Neural cell (in vitro differentiated cells): ENCODE data around the gene RAD51B. TPM values are rescaled to one million over a fixed set of nuclear protein-coding genes. Genes with fewer than 3 reads are reported as not detected.

Source experiments
- H2AFZ ChIP-seq: fragments of 200-600, 300-800 bp; sonication (generic), shearing (Covaris generic); 2 replicates; pipeline ENCODE4 v1.6.0; 2014; ENCODE audit warnings: low read depth, mild to moderate bottlenecking, antibody characterized with exemption, low read length, moderate library complexity
- H3F3A ChIP-seq: fragments of 200-600 bp; shearing (Covaris generic); 2 replicates; pipeline ENCODE4 v1.6.1; 2016; ENCODE audit warnings: mild to moderate bottlenecking, moderate library complexity, mixed read lengths, antibody characterized with exemption, low read length; ENCODE audit not compliant: insufficient read depth, poor library complexity, severe bottlenecking
- H3K27ac ChIP-seq: fragments of 200-600, 300-800 bp; sonication (generic), shearing (Covaris generic); 2 replicates; pipeline ENCODE4 v1.5.1; 2014; ENCODE audit warnings: mild to moderate bottlenecking, low read length, moderate library complexity
- H3K27me3 ChIP-seq: fragments of 300-800, 200-600 bp; sonication (generic), shearing (Covaris generic); 2 replicates; pipeline ENCODE4 v1.6.0; 2014; ENCODE audit warnings: mild to moderate bottlenecking, low read depth, low read length, moderate library complexity; ENCODE audit not compliant: insufficient read depth
- H3K36me3 ChIP-seq: fragments of 300-800, 200-600 bp; sonication (generic), shearing (Covaris generic); 2 replicates; pipeline ENCODE4 v1.5.1; 2014; ENCODE audit warnings: mild to moderate bottlenecking, antibody characterized with exemption, low read length, moderate library complexity; ENCODE audit not compliant: insufficient read depth
- H3K4me2 ChIP-seq: fragments of 300-800, 200-600 bp; sonication (generic), shearing (Covaris generic); 2 replicates; pipeline ENCODE4 v1.6.0; 2014; ENCODE audit warnings: mild to moderate bottlenecking, low read length
- H3K4me3 ChIP-seq: fragments of 300-800, 200-600 bp; sonication (generic), shearing (Covaris generic); 2 replicates; pipeline ENCODE4 v1.5.1; 2014; ENCODE audit warnings: mild to moderate bottlenecking, low read length, moderate library complexity
- H3K79me2 ChIP-seq: fragments of 200-600 bp; shearing (Covaris generic); replicated peaks from 2 replicates; pipeline ENCODE4 v1.6.0; 2014; ENCODE audit warnings: mild to moderate bottlenecking, low read length, moderate library complexity; ENCODE audit not compliant: insufficient read depth
- H3K9ac ChIP-seq: fragments of 300-800, 200-600 bp; sonication (generic), shearing (Covaris generic); 2 replicates; pipeline ENCODE4 v1.6.1; 2016; ENCODE audit warnings: mild to moderate bottlenecking, low read length, mixed read lengths
- H3K9me2 ChIP-seq: fragments of 200-600 bp; shearing (Covaris generic); 2 replicates; pipeline ENCODE4 v1.6.1; 2016; ENCODE audit warnings: mild to moderate bottlenecking, low read length, mixed read lengths; ENCODE audit not compliant: insufficient read depth
- H3K9me3 ChIP-seq: fragments of 200-600, 300-800 bp; sonication (generic), shearing (Covaris generic); 2 replicates; pipeline ENCODE4 v1.6.1; 2016; ENCODE audit warnings: mild to moderate bottlenecking, mixed run types, low read length, moderate library complexity, mixed read lengths
- H4K20me1 ChIP-seq: fragments of 200-600 bp; shearing (Covaris generic); 2 replicates; pipeline ENCODE4 v1.6.1; 2016; ENCODE audit warnings: mild to moderate bottlenecking, mixed run types; ENCODE audit not compliant: insufficient read depth
- CTCF ChIP-seq: fragments of 450-650 bp; IDR thresholded peaks from 2 replicates; pipeline ENCODE4 v1.5.1; 2014; ENCODE audit warnings: antibody characterized with exemption, mild to moderate bottlenecking, moderate library complexity; ENCODE audit not compliant: poor library complexity, severe bottlenecking
- EP300 ChIP-seq: fragments of 450-650 bp; conservative IDR thresholded peaks from 2 replicates; pipeline ENCODE4 v1.6.1; 2014; ENCODE audit warnings: antibody characterized with exemption, mild to moderate bottlenecking, moderate library complexity; ENCODE audit not compliant: poor library complexity, severe bottlenecking
- EZH2 ChIP-seq: fragments of 200-600, 300-800 bp; shearing (Covaris generic), sonication (generic); IDR thresholded peaks from 2 replicates; pipeline ENCODE4 v1.6.1; 2014; ENCODE audit warnings: antibody characterized with exemption, low read length, borderline replicate concordance, mild to moderate bottlenecking; ENCODE audit not compliant: insufficient read depth, poor library complexity, severe bottlenecking
- MXI1 ChIP-seq: fragments of 450-650 bp; conservative IDR thresholded peaks from 2 replicates; pipeline ENCODE4 v1.6.1; 2014; ENCODE audit warnings: antibody characterized with exemption, mild to moderate bottlenecking; ENCODE audit not compliant: poor library complexity, severe bottlenecking
- POLR2AphosphoS5 ChIP-seq: IDR thresholded peaks from 2 replicates; pipeline ENCODE4 v1.6.1; 2012
- RAD21 ChIP-seq: fragments of 450-650 bp; conservative IDR thresholded peaks from 2 replicates; pipeline ENCODE4 v1.6.1; 2014; ENCODE audit warnings: antibody characterized with exemption, mild to moderate bottlenecking, moderate library complexity
- REST ChIP-seq: IDR thresholded peaks from 2 replicates; pipeline ENCODE4 v1.6.1; 2012; ENCODE audit warnings: borderline replicate concordance
- SMC3 ChIP-seq: fragments of 450-650 bp; conservative IDR thresholded peaks from 2 replicates; pipeline ENCODE4 v1.6.1; 2014; ENCODE audit warnings: antibody characterized with exemption, mild to moderate bottlenecking, moderate library complexity; ENCODE audit not compliant: poor library complexity
- TAF1 ChIP-seq: IDR thresholded peaks from 2 replicates; pipeline ENCODE4 v1.6.1; 2012; ENCODE audit warnings: low read depth
- polyA plus RNA-seq: library from polyadenylated mRNA; depleted of rRNA; stranded (reverse); fragments of >200 nt; gene quantifications from 2 replicates; pipeline ENCODE4 v1.2.3, GENCODE V29; 2014

Gene RAD51B
- polyA plus RNA-seq, 1 donor from 2014 or later = 3.1 TPM

- no peaks in the 10 kb centered on the region for H3K9me2 ChIP-seq
- no peak overlapping the region for H2AFZ ChIP-seq
- H3K4me3 ChIP-seq = no peak overlapping the region
- no peaks in the 10 kb centered on the region for H3K36me3 ChIP-seq
- H3K9me3 ChIP-seq = no peaks in the 10 kb centered on the region
- no peaks in the 10 kb centered on the region for H4K20me1 ChIP-seq
- H3F3A ChIP-seq = peaks cover under 1% of the 10 kb centered on the region
- H3K27ac ChIP-seq = no peak overlapping the region
- TF ChIP-seq SMC3 (no peak), POLR2AphosphoS5 (no peak), EP300 (no peak), RAD21 (no peak), TAF1 (no peak), CTCF (no peak), MXI1 (no peak), REST (no peak), EZH2 (no peak)
- H3K79me2 ChIP-seq = no peaks in the 10 kb centered on the region
- H3K4me2 ChIP-seq = no peak overlapping the region
- H3K9ac ChIP-seq = no peak overlapping the region
- H3K27me3 ChIP-seq = no peaks in the 10 kb centered on the region
These were observed 375.5 kb downstream of the RAD51B start for GRCh38 chr14:68195126-68195525.

DNA sequence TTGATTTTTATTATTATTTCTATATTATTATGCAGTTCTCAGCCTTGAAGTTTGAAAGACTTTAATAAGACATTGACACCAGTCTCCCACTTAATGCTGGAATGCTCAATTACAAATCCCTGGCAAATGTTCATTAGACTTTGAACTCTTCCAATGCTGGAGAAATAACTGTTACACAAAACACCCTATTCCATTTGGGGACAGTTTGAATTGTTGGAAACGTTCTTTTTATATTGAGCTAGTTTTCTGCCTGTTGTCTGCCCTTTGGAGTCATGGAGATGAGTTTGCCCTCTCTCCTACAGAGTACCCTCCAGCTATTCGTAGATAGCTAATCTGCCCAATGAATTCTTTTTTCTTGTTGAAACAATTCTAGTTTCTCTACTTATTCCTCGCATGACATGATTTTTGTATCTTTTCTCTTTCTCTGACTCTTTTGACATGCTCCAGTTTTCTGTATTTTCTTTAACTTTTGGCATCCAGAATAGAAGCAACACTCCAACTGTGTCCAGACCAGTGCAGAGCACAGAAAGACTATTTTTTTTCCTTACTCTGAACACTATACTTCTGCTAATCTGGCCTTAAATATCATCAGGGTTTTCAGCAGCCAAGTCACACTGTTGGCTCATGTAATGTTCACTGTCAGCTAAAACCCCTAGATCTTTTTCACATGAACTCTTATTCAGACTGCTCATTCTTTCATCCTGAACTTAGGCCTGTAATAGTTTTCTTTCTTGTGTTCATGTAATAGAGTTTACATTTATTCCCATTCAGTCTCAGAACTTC, 379.3 kb downstream of the RAD51B start:
- H3K79me2 ChIP-seq = no peaks in the 10 kb centered on the region
- no peaks in the 10 kb centered on the region for H4K20me1 ChIP-seq
- no peak overlapping the region for H3K27ac ChIP-seq
- no peak overlapping the region for H3K4me2 ChIP-seq
- H3K4me3 ChIP-seq = no peak overlapping the region
- no peaks in the 10 kb centered on the region for H3K9me2 ChIP-seq
- no peak overlapping the region for H3K9ac ChIP-seq
- no peak overlapping the region for H2AFZ ChIP-seq
- no peaks in the 10 kb centered on the region for H3K36me3 ChIP-seq
- TF ChIP-seq EZH2 (no peak), REST (no peak), SMC3 (no peak), MXI1 (no peak), TAF1 (no peak), RAD21 (no peak), CTCF (no peak), EP300 (no peak), POLR2AphosphoS5 (no peak)
- peaks cover 3% of the 10 kb centered on the region for H3K9me3 ChIP-seq
- H3F3A ChIP-seq = peaks cover 2% of the 10 kb centered on the region
- H3K27me3 ChIP-seq = no peaks in the 10 kb centered on the region
